CD4-positive, alpha-beta T cell (primary cell): ENCODE data around the gene TRIM44. TPM values are rescaled to one million over a fixed set of nuclear protein-coding genes. Genes with fewer than 3 reads are reported as not detected.
"Not testable (repeated sequence)": the region's sequence is repeated elsewhere in the genome, so short reads cannot be mapped to it uniquely, and the experiment has no call there.

Source experiments
- ATAC-seq: fragments of 200-7000 bp; cut with Tn5 transposase; one replicate; pipeline ENCODE4 v1.10.0; 2022; ENCODE audit warnings: mild to moderate bottlenecking; ENCODE audit not compliant: poor library complexity
- CTCF ChIA-PET: fragments of 350-600 bp; sonication (Branson Sonifier 250); formaldehyde crosslinking; loops from one replicate; lab custom pipeline; 2021; ENCODE audit warnings: antibody characterized with exemption, inconsistent platforms; lab: Charles Lee
- POLR2A ChIA-PET: fragments of 350-600 bp; sonication (Branson Sonifier 250); formaldehyde crosslinking; loops from one replicate; lab custom pipeline; 2021; ENCODE audit warnings: antibody characterized with exemption, inconsistent platforms; lab: Charles Lee
- DNase-seq, 14 experiments: peaks; one replicate each; pipeline ENCODE4 v3.0.0-alpha.2; 2013 to 2020; ENCODE audit warnings: mixed read lengths in 2 of 14
- H3K27ac ChIP-seq, 2 donors: one replicate each; pipeline versions ENCODE4 v1.5.1 to v1.7.0; 2013; ENCODE audit warnings: low read length in 2 of 2, low read depth in 1 of 2, mild to moderate bottlenecking in 1 of 2
- H3K27me3 ChIP-seq, 2 experiments: 1 replicate in 1 of 2; 2 replicates in 1 of 2; pipeline versions ENCODE4 v1.6.1 to v1.7.0; 2013; ENCODE audit warnings: low read length in 2 of 2, control low read depth in 1 of 2, mild to moderate bottlenecking in 1 of 2, moderate library complexity in 1 of 2; ENCODE audit not compliant: insufficient read depth in 2 of 2, control insufficient read depth in 1 of 2
- H3K36me3 ChIP-seq: one replicate; pipeline ENCODE4 v1.6.1; 2013; ENCODE audit warnings: low read length, control low read depth; ENCODE audit not compliant: insufficient read depth
- H3K4me1 ChIP-seq: one replicate; pipeline ENCODE4 v1.6.1; 2013; ENCODE audit warnings: low read length, control low read depth; ENCODE audit not compliant: insufficient read depth
- H3K4me3 ChIP-seq: one replicate; pipeline ENCODE4 v1.5.1; 2013; ENCODE audit warnings: mild to moderate bottlenecking, low read length, moderate library complexity
- H3K9me3 ChIP-seq, 2 experiments: 1 replicate in 1 of 2; 2 replicates in 1 of 2; pipeline versions ENCODE4 v1.6.1 to v1.7.0; 2013; ENCODE audit warnings: low read length in 2 of 2, mild to moderate bottlenecking in 2 of 2, control low read depth in 1 of 2, moderate library complexity in 1 of 2; ENCODE audit not compliant: control insufficient read depth in 1 of 2, insufficient read depth in 1 of 2
- H3K27ac Mint-ChIP-seq: one replicate; pipeline ENCODE4 v1.8.0; 2020; ENCODE audit warnings: mixed read lengths
- H3K27me3 Mint-ChIP-seq: one replicate; pipeline ENCODE4 v1.8.0; 2021; ENCODE audit warnings: mixed read lengths
- H3K36me3 Mint-ChIP-seq: one replicate; pipeline ENCODE4 v1.8.0; 2021; ENCODE audit warnings: low read depth, mixed read lengths
- H3K4me1 Mint-ChIP-seq: one replicate; pipeline ENCODE4 v1.8.0; 2021; ENCODE audit warnings: low read depth, mixed read lengths
- H3K4me3 Mint-ChIP-seq: one replicate; pipeline ENCODE4 v1.8.0; 2020; ENCODE audit warnings: mild to moderate bottlenecking, mixed read lengths
- H3K9me3 Mint-ChIP-seq: one replicate; pipeline ENCODE4 v1.8.0; 2020; ENCODE audit warnings: mixed read lengths
- intact Hi-C, 2 experiments: fragments of 100-400 bp; cut with DNase I in 1 of 2; cut with micrococcal nuclease in 1 of 2; formaldehyde crosslinking; loops; one replicate each; pipeline versions ENCODE4 v1.15.1 to v1.9.0; 2023 to 2025; cut with DNase I, micrococcal nuclease
- total RNA-seq, 174 experiments: library from RNA in 2 of 174; stranded (reverse) in 2 of 174; gene quantifications; one replicate each; pipeline ENCODE4 v1.2.3 and lab custom pipeline; 2021 to 2026
- TF ChIP-seq, protein P1 (sequence below): fragments of 200-600 bp; IDR thresholded peaks from one replicate; pipeline ENCODE4 v1.8.0; 2022; ENCODE audit warnings: antibody characterized with exemption, mild to moderate bottlenecking

Gene TRIM44
- total RNA-seq, 2 experiments from 2014 or later: 32.1 to 36.7 TPM

DNA sequence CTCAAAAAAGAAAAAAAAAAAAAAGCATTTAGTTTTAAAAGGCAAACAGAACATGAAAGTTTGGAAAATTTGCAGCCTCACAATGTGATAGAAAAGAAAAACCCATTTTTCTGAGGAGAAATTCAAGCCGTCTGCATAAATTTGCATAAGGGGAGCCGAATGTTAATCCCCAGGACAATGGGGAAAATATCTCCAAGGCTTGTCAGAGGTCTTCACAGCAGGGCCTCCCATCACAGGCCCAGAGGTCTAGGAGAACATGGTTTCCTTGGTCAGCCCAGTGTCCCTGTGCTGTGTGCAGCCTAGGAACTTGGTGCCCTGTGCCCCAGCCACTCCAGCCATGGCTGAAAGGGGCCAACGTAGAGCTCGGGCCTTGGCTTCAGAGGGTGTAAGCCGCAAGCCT lies 109.1 kb downstream of the TRIM44 start:
- H3K4me1 ChIP-seq: no peaks in the 10 kb centered on the region
- no peaks in the 10 kb centered on the region for H3K27me3 ChIP-seq
- peaks cover 0 to 10% of the 10 kb centered on the region in 2 experiments for H3K9me3 ChIP-seq
- intact Hi-C loops: no loop called here
- no peak for ATAC-seq
- Mint-ChIP-seq H3K27me3 (no peaks in the 10 kb centered on the region), H3K9me3 (peaks cover 6% of the 10 kb centered on the region), H3K36me3 (peaks cover 88% of the 10 kb centered on the region), H3K4me1 (peaks cover 15% of the 10 kb centered on the region), H3K4me3 (no peak overlapping the region), H3K27ac (no peak overlapping the region)
- H3K4me3 ChIP-seq: no peak overlapping the region
- CTCF ChIA-PET: no interaction called here
- peaks cover 2% of the 10 kb centered on the region for H3K36me3 ChIP-seq
- H3K27ac ChIP-seq: no peak overlapping the region
- TF ChIP-seq, protein P1, sequence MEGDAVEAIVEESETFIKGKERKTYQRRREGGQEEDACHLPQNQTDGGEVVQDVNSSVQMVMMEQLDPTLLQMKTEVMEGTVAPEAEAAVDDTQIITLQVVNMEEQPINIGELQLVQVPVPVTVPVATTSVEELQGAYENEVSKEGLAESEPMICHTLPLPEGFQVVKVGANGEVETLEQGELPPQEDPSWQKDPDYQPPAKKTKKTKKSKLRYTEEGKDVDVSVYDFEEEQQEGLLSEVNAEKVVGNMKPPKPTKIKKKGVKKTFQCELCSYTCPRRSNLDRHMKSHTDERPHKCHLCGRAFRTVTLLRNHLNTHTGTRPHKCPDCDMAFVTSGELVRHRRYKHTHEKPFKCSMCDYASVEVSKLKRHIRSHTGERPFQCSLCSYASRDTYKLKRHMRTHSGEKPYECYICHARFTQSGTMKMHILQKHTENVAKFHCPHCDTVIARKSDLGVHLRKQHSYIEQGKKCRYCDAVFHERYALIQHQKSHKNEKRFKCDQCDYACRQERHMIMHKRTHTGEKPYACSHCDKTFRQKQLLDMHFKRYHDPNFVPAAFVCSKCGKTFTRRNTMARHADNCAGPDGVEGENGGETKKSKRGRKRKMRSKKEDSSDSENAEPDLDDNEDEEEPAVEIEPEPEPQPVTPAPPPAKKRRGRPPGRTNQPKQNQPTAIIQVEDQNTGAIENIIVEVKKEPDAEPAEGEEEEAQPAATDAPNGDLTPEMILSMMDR: no peak
- POLR2A ChIA-PET: no interaction called here
- no peak for DNase-seq

DNA sequence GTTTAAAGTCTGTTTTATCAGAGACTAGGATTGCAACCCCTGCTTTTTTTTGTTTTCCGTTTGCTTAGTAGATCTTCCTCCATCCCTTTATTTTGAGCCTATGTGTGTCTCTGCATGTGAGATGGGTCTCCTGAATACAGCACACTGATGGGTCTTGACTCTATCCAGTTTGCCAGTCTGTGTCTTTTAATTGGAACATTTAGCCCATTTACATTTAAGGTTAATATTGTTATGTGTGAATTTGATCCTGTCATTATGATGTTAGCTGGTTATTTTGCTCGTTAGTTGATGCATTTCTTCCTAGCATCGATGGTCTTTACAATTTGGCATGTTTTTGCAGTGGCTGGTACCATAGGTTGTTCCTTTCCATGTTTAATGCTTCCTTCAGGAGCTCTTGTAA lies 114.7 kb downstream of the TRIM44 start:
- CTCF ChIA-PET, H3K4me1 ChIP-seq: not testable (repeated sequence)

DNA sequence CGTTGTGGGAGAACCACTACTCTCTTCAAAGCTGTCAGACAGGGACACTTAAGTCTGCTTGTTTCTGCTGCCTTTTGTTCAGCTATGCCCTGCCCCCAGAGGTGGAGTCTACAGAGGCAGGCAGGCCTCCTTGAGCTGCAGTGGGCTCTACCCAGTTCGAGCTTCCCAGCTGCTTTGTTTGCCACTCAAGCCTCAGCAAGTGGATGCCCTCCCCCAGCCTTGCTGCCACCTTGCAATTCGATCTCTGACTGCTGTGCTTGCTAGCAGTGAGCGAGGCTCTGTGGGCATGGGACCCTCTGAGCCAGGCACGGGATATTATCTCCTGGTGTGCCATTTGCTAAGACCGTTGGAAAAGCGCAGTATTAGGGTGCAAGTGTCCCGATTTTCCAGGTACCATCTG lies 116.4 kb downstream of the TRIM44 start:
- intact Hi-C loops: not testable (repeated sequence)
- H3K36me3 Mint-ChIP-seq: peaks cover 43% of the 10 kb centered on the region

More for the DNA sequence above, 114.7 kb downstream of the TRIM44 start:
- H3K4me3 Mint-ChIP-seq, H3K27ac ChIP-seq, H3K27me3 ChIP-seq, ATAC-seq, H3K27ac Mint-ChIP-seq, H3K4me3 ChIP-seq, intact Hi-C loops, POLR2A ChIA-PET, H3K9me3 Mint-ChIP-seq, DNase-seq, H3K27me3 Mint-ChIP-seq, H3K36me3 ChIP-seq: not testable (repeated sequence)
- peaks cover 0 to 11% of the 10 kb centered on the region in 2 experiments for H3K9me3 ChIP-seq
- Mint-ChIP-seq H3K4me1 (peaks cover 32% of the 10 kb centered on the region), H3K36me3 (peaks cover 60% of the 10 kb centered on the region)

DNA sequence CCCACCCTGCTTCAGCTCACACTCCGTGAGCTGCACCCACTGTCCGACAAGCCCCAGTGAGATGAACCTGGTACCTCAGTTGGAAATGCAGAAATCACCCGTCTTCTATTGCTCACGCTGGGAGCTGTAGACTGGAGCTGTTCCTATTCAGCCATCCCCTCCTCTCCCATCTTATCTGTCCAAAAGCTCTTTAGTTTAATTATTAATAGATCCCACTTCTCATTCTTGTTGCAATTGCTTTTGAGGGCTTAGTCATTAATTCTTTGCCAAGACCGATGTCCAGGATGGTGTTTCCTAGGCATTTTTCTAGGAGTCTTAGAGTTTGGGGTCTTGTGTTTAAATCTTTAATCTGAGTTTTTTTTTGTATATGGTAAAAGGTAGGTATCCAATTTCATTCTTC lies 116.8 kb downstream of the TRIM44 start:
- TF ChIP-seq, protein P1: no peak
- intact Hi-C loops: no loop called here
- H3K36me3 Mint-ChIP-seq: peaks cover 38% of the 10 kb centered on the region
- H3K4me3 Mint-ChIP-seq: no peak overlapping the region
- DNase-seq (no peak), ATAC-seq (no peak)
- Histone ChIP-seq H3K4me3 (no peak overlapping the region), H3K9me3 (peaks cover 0 to 10% of the 10 kb centered on the region in 2 experiments), H3K27ac (no peak overlapping the region), H3K27me3 (no peaks in the 10 kb centered on the region), H3K36me3 (no peaks in the 10 kb centered on the region), H3K4me1 (no peaks in the 10 kb centered on the region)
- no peaks in the 10 kb centered on the region for H3K9me3 Mint-ChIP-seq
- ChIA-PET CTCF (no interaction called here), POLR2A (no interaction called here)
- H3K27ac Mint-ChIP-seq: no peak overlapping the region
- peaks cover 54% of the 10 kb centered on the region for H3K4me1 Mint-ChIP-seq
- no peaks in the 10 kb centered on the region for H3K27me3 Mint-ChIP-seq

More for the DNA sequence above, 116.4 kb downstream of the TRIM44 start:
- H3K4me3 ChIP-seq, H3K27me3 ChIP-seq, H3K27ac Mint-ChIP-seq, ATAC-seq, CTCF ChIA-PET, H3K4me3 Mint-ChIP-seq, H3K4me1 ChIP-seq, H3K9me3 Mint-ChIP-seq, H3K27ac ChIP-seq, H3K9me3 ChIP-seq, DNase-seq, POLR2A ChIA-PET, H3K36me3 ChIP-seq, H3K27me3 Mint-ChIP-seq: not testable (repeated sequence)
- peaks cover 49% of the 10 kb centered on the region for H3K4me1 Mint-ChIP-seq
